H1 (cell line): ENCODE measurements around the gene SPAG16.

ENCODE experiments used
- CBX5 ChIP-seq: fragments of 300-800, 300-1000 bp; sonication (generic); IDR thresholded peaks from 2 replicates; pipeline ENCODE4 v1.7.1; 2016; ENCODE audit warnings: antibody characterized with exemption, low read length, low read depth
- CEBPB ChIP-seq: IDR thresholded peaks from 2 replicates; pipeline ENCODE4 v1.6.1; 2012; ENCODE audit warnings: low read depth, low read length
- CREB1 ChIP-seq: IDR thresholded peaks from 2 replicates; pipeline ENCODE4 v1.6.1; 2012; ENCODE audit warnings: inconsistent platforms
- EP300 ChIP-seq, 2 experiments: IDR thresholded peaks; 1 replicate in 1 of 2; 2 replicates in 1 of 2; pipeline ENCODE4 v1.6.1; 2011 to 2012; ENCODE audit warnings: low read depth in 2 of 2, low read length in 2 of 2, mild to moderate bottlenecking in 2 of 2, borderline replicate concordance in 1 of 2, inconsistent platforms in 1 of 2, moderate library complexity in 1 of 2
- EZH2 ChIP-seq: fragments of 200-600 bp; sonication (generic); IDR thresholded peaks from 2 replicates; pipeline ENCODE4 v1.7.1; 2012; ENCODE audit warnings: low read depth, mild to moderate bottlenecking, moderate library complexity, low read length, inconsistent platforms; ENCODE audit not compliant: severe bottlenecking
- GTF2F1 ChIP-seq: IDR thresholded peaks from 2 replicates; pipeline ENCODE4 v1.6.1; 2012; ENCODE audit warnings: low read depth, low read length, improper control_type of control experiment, borderline replicate concordance
- RXRA ChIP-seq: IDR thresholded peaks from 2 replicates; pipeline ENCODE4 v1.6.1; 2011; ENCODE audit warnings: low read depth, mild to moderate bottlenecking, low read length, moderate library complexity; ENCODE audit not compliant: insufficient read depth
- SUZ12 ChIP-seq: fragments of 200-600 bp; sonication (generic); IDR thresholded peaks from 2 replicates; pipeline ENCODE4 v1.6.1; 2012; ENCODE audit warnings: mild to moderate bottlenecking, inconsistent platforms, low read length, moderate library complexity, mixed read lengths
- TF ChIP-seq, protein P1 (sequence below): IDR thresholded peaks from 2 replicates; pipeline ENCODE4 v1.6.1; 2011; ENCODE audit warnings: low read depth, mild to moderate bottlenecking, low read length; ENCODE audit not compliant: insufficient read depth
- TF ChIP-seq, protein P2 (sequence below), 3 experiments: IDR thresholded peaks; 1 replicate in 2 of 3; 2 replicates in 1 of 3; pipeline versions ENCODE4 v1.5.1 to v1.6.1; 2011; ENCODE audit warnings: low read length in 3 of 3, mild to moderate bottlenecking in 3 of 3, inconsistent platforms in 2 of 3, low read depth in 1 of 3, moderate library complexity in 1 of 3; ENCODE audit not compliant: insufficient read depth in 1 of 3; ENCODE audit errors: control extremely low read depth in 1 of 3
- TF ChIP-seq, protein P3 (sequence below): fragments of 300-600 bp; sonication (generic); IDR thresholded peaks from 2 replicates; pipeline ENCODE4 v1.7.1; 2012; ENCODE audit warnings: low read length, moderate library complexity, mild to moderate bottlenecking, inconsistent platforms; ENCODE audit not compliant: insufficient replicate concordance
- TF ChIP-seq, protein P4 (sequence below): IDR thresholded peaks from 2 replicates; pipeline ENCODE4 v1.6.1; 2012; ENCODE audit warnings: inconsistent platforms

DNA sequence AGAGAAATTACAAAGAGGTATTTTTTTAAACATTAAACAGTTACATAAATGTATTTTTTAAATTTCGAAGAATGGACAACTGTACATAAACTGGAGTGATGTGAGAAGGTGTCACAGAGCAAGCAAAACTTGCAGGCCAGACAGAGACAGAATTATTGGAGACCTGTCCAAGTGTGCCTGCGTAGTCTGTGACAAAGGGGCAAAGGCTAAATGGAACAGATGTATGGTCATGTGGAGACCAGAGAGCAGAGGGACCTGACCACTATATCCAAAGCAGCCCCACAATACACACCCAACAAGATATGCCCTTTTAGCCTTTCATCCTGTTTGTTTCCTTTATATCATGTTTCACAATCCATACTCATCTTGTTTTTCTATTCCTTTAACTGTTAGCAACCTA lies 901.3 kb downstream of the SPAG16 start:
- TF ChIP-seq SUZ12 (no peak), GTF2F1 (no peak), EZH2 (no peak), RXRA (no peak), CBX5 (no peak), CEBPB (no peak), EP300 (IDR thresholded peaks at IDR 0.05; ENCODE audit: borderline replicate concordance in 1 of 2, low read depth in 2 of 2, low read length in 2 of 2) (no peak), CREB1 (no peak)
- TF ChIP-seq, protein P1, sequence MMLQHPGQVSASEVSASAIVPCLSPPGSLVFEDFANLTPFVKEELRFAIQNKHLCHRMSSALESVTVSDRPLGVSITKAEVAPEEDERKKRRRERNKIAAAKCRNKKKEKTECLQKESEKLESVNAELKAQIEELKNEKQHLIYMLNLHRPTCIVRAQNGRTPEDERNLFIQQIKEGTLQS: no peak
- TF ChIP-seq, protein P2, sequence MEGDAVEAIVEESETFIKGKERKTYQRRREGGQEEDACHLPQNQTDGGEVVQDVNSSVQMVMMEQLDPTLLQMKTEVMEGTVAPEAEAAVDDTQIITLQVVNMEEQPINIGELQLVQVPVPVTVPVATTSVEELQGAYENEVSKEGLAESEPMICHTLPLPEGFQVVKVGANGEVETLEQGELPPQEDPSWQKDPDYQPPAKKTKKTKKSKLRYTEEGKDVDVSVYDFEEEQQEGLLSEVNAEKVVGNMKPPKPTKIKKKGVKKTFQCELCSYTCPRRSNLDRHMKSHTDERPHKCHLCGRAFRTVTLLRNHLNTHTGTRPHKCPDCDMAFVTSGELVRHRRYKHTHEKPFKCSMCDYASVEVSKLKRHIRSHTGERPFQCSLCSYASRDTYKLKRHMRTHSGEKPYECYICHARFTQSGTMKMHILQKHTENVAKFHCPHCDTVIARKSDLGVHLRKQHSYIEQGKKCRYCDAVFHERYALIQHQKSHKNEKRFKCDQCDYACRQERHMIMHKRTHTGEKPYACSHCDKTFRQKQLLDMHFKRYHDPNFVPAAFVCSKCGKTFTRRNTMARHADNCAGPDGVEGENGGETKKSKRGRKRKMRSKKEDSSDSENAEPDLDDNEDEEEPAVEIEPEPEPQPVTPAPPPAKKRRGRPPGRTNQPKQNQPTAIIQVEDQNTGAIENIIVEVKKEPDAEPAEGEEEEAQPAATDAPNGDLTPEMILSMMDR (IDR thresholded peaks at IDR 0.05; ENCODE audit: control extremely low read depth in 1 of 3, insufficient read depth in 1 of 3, low read depth in 1 of 3, low read length in 3 of 3): no peak
- TF ChIP-seq, protein P3, sequence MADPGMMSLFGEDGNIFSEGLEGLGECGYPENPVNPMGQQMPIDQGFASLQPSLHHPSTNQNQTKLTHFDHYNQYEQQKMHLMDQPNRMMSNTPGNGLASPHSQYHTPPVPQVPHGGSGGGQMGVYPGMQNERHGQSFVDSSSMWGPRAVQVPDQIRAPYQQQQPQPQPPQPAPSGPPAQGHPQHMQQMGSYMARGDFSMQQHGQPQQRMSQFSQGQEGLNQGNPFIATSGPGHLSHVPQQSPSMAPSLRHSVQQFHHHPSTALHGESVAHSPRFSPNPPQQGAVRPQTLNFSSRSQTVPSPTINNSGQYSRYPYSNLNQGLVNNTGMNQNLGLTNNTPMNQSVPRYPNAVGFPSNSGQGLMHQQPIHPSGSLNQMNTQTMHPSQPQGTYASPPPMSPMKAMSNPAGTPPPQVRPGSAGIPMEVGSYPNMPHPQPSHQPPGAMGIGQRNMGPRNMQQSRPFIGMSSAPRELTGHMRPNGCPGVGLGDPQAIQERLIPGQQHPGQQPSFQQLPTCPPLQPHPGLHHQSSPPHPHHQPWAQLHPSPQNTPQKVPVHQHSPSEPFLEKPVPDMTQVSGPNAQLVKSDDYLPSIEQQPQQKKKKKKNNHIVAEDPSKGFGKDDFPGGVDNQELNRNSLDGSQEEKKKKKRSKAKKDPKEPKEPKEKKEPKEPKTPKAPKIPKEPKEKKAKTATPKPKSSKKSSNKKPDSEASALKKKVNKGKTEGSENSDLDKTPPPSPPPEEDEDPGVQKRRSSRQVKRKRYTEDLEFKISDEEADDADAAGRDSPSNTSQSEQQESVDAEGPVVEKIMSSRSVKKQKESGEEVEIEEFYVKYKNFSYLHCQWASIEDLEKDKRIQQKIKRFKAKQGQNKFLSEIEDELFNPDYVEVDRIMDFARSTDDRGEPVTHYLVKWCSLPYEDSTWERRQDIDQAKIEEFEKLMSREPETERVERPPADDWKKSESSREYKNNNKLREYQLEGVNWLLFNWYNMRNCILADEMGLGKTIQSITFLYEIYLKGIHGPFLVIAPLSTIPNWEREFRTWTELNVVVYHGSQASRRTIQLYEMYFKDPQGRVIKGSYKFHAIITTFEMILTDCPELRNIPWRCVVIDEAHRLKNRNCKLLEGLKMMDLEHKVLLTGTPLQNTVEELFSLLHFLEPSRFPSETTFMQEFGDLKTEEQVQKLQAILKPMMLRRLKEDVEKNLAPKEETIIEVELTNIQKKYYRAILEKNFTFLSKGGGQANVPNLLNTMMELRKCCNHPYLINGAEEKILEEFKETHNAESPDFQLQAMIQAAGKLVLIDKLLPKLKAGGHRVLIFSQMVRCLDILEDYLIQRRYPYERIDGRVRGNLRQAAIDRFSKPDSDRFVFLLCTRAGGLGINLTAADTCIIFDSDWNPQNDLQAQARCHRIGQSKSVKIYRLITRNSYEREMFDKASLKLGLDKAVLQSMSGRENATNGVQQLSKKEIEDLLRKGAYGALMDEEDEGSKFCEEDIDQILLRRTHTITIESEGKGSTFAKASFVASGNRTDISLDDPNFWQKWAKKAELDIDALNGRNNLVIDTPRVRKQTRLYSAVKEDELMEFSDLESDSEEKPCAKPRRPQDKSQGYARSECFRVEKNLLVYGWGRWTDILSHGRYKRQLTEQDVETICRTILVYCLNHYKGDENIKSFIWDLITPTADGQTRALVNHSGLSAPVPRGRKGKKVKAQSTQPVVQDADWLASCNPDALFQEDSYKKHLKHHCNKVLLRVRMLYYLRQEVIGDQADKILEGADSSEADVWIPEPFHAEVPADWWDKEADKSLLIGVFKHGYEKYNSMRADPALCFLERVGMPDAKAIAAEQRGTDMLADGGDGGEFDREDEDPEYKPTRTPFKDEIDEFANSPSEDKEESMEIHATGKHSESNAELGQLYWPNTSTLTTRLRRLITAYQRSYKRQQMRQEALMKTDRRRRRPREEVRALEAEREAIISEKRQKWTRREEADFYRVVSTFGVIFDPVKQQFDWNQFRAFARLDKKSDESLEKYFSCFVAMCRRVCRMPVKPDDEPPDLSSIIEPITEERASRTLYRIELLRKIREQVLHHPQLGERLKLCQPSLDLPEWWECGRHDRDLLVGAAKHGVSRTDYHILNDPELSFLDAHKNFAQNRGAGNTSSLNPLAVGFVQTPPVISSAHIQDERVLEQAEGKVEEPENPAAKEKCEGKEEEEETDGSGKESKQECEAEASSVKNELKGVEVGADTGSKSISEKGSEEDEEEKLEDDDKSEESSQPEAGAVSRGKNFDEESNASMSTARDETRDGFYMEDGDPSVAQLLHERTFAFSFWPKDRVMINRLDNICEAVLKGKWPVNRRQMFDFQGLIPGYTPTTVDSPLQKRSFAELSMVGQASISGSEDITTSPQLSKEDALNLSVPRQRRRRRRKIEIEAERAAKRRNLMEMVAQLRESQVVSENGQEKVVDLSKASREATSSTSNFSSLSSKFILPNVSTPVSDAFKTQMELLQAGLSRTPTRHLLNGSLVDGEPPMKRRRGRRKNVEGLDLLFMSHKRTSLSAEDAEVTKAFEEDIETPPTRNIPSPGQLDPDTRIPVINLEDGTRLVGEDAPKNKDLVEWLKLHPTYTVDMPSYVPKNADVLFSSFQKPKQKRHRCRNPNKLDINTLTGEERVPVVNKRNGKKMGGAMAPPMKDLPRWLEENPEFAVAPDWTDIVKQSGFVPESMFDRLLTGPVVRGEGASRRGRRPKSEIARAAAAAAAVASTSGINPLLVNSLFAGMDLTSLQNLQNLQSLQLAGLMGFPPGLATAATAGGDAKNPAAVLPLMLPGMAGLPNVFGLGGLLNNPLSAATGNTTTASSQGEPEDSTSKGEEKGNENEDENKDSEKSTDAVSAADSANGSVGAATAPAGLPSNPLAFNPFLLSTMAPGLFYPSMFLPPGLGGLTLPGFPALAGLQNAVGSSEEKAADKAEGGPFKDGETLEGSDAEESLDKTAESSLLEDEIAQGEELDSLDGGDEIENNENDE: no peak
- TF ChIP-seq, protein P4, sequence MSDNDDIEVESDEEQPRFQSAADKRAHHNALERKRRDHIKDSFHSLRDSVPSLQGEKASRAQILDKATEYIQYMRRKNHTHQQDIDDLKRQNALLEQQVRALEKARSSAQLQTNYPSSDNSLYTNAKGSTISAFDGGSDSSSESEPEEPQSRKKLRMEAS: no peak
